Stimulated activated CD8-positive, alpha-beta memory T cell treated with anti-CD3 and anti-CD28 coated beads, Interleukin-15, amount 100 ng/mL, for 24 hours (primary cell): ENCODE measurements around the gene USH1C.

ENCODE experiments used
- DNase-seq: peaks from one replicate; pipeline ENCODE4 v3.0.0-alpha.2; 2020; ENCODE audit warnings: low read depth

USH1C gene

GRCh38 chr11:17547051-17547577 lies 2.9 kb upstream of the USH1C start, which contains the start of gene OTOG:
Gene OTOG (plus strand): TSS chr11:17547259. CDS start chr11:17547373, 114 bp downstream.
- no peak for DNase-seq

- DNase-seq: no peak
Observed at GRCh38 chr11:17546240-17546639, 2.0 kb upstream of the USH1C start.

- no peak for DNase-seq
Observed at GRCh38 chr11:17543574-17544180, 539 bp downstream of the USH1C start.

- DNase-seq: no peak
Observed at GRCh38 chr11:17543041-17543440, 1.2 kb downstream of the USH1C start.

- no peak for DNase-seq
Observed at GRCh38 chr11:17542249-17542648, 2.0 kb downstream of the USH1C start.

GRCh38 chr11:17541330-17541885 lies 2.8 kb downstream of the USH1C start:
- DNase-seq: no peak

GRCh38 chr11:17540807-17541206 lies 3.4 kb downstream of the USH1C start:
- no peak for DNase-seq

- no peak for DNase-seq
Observed at GRCh38 chr11:17538731-17539130, 5.5 kb downstream of the USH1C start.

GRCh38 chr11:17538054-17538453 lies 6.2 kb downstream of the USH1C start:
- no peak for DNase-seq

GRCh38 chr11:17537261-17537660 lies 7.0 kb downstream of the USH1C start:
- DNase-seq: no peak

- DNase-seq: no peak
Observed at GRCh38 chr11:17535488-17535887, 8.7 kb downstream of the USH1C start.

GRCh38 chr11:17533778-17534415 lies 10.3 kb downstream of the USH1C start:
- DNase-seq: no peak

GRCh38 chr11:17533341-17533740 lies 10.9 kb downstream of the USH1C start:
- DNase-seq: no peak

- no peak for DNase-seq
Observed at GRCh38 chr11:17532784-17533183, 11.4 kb downstream of the USH1C start.

- DNase-seq: no peak
Observed at GRCh38 chr11:17531636-17532113, 12.5 kb downstream of the USH1C start.

GRCh38 chr11:17531071-17531600 lies 13.1 kb downstream of the USH1C start:
- no peak for DNase-seq

GRCh38 chr11:17529844-17530185 lies 14.4 kb downstream of the USH1C start:
- no peak for DNase-seq

- no peak for DNase-seq
Observed at GRCh38 chr11:17528906-17529843, 15.0 kb downstream of the USH1C start.

GRCh38 chr11:17528181-17528691 lies 16.0 kb downstream of the USH1C start:
- no peak for DNase-seq

- DNase-seq: no peak
Observed at GRCh38 chr11:17527628-17527995, 16.6 kb downstream of the USH1C start.

- no peak for DNase-seq
Observed at GRCh38 chr11:17526931-17527627, 17.1 kb downstream of the USH1C start.
